T-helper 1 cell treated with Interleukin-12 subunit alpha and Interleukin-12 subunit beta and Interleukin-4 antibody, amounts not matched to agents 30 μg/mL and 1 μg/mL, for 36 hours (primary cell): ENCODE data around the gene SPOPL.

Experiments used
- H3K27ac Mint-ChIP-seq: one replicate; pipeline ENCODE4 v1.8.0; 2021; ENCODE audit warnings: mild to moderate bottlenecking, mixed read lengths
- H3K27me3 Mint-ChIP-seq: one replicate; pipeline ENCODE4 v1.8.0; 2021; ENCODE audit warnings: low read depth, mixed read lengths
- H3K36me3 Mint-ChIP-seq: one replicate; pipeline ENCODE4 v1.8.0; 2021; ENCODE audit warnings: low read depth, mixed read lengths
- H3K4me1 Mint-ChIP-seq: one replicate; pipeline ENCODE4 v1.8.0; 2021; ENCODE audit warnings: low read depth, mixed read lengths
- H3K4me3 Mint-ChIP-seq: one replicate; pipeline ENCODE4 v1.8.0; 2021; ENCODE audit warnings: mild to moderate bottlenecking, moderate library complexity, mixed read lengths
- H3K9me3 Mint-ChIP-seq: one replicate; pipeline ENCODE4 v1.8.0; 2021; ENCODE audit warnings: mixed read lengths

The SPOPL gene

GRCh38 chr2:138577066-138577465 lies 75.5 kb downstream of the SPOPL start:
- Mint-ChIP-seq H3K27ac (no peak overlapping the region), H3K9me3 (peaks cover 14% of the 10 kb centered on the region), H3K36me3 (peaks cover 15% of the 10 kb centered on the region), H3K4me3 (no peak overlapping the region), H3K27me3 (no peaks in the 10 kb centered on the region), H3K4me1 (no peaks in the 10 kb centered on the region)

GRCh38 chr2:138579556-138579955 lies 78.0 kb downstream of the SPOPL start:
- H3K27me3 Mint-ChIP-seq, result no peaks in the 10 kb centered on the region
- peaks cover 10% of the 10 kb centered on the region for H3K36me3 Mint-ChIP-seq
- H3K4me3 Mint-ChIP-seq, result no peak overlapping the region
- no peaks in the 10 kb centered on the region for H3K4me1 Mint-ChIP-seq
- peaks cover 14% of the 10 kb centered on the region for H3K9me3 Mint-ChIP-seq
- H3K27ac Mint-ChIP-seq, result no peak overlapping the region

- Mint-ChIP-seq H3K4me3 (no peak overlapping the region), H3K27me3 (no peaks in the 10 kb centered on the region), H3K36me3 (peaks cover 7% of the 10 kb centered on the region), H3K4me1 (no peaks in the 10 kb centered on the region), H3K9me3 (peaks cover 7% of the 10 kb centered on the region), H3K27ac (no peak overlapping the region)
Observed at GRCh38 chr2:138581909-138582308, 80.3 kb downstream of the SPOPL start.

GRCh38 chr2:138589663-138590062 lies 88.1 kb downstream of the SPOPL start:
- H3K27me3 Mint-ChIP-seq, result no peaks in the 10 kb centered on the region
- no peak overlapping the region for H3K27ac Mint-ChIP-seq
- H3K36me3 Mint-ChIP-seq, result peaks cover 1% of the 10 kb centered on the region
- no peaks in the 10 kb centered on the region for H3K9me3 Mint-ChIP-seq
- H3K4me1 Mint-ChIP-seq, result no peaks in the 10 kb centered on the region
- no peak overlapping the region for H3K4me3 Mint-ChIP-seq

GRCh38 chr2:138596403-138596802 lies 94.8 kb downstream of the SPOPL start:
- Mint-ChIP-seq H3K9me3 (no peaks in the 10 kb centered on the region), H3K36me3 (peaks cover 1% of the 10 kb centered on the region), H3K4me1 (no peaks in the 10 kb centered on the region), H3K27ac (no peak overlapping the region), H3K4me3 (no peak overlapping the region), H3K27me3 (no peaks in the 10 kb centered on the region)

GRCh38 chr2:138600732-138601457 lies 99.3 kb downstream of the SPOPL start:
- H3K9me3 Mint-ChIP-seq, result no peaks in the 10 kb centered on the region
- no peaks in the 10 kb centered on the region for H3K4me1 Mint-ChIP-seq
- H3K27me3 Mint-ChIP-seq, result no peaks in the 10 kb centered on the region
- H3K36me3 Mint-ChIP-seq, result no peaks in the 10 kb centered on the region
- no peak overlapping the region for H3K27ac Mint-ChIP-seq
- no peak overlapping the region for H3K4me3 Mint-ChIP-seq

- no peaks in the 10 kb centered on the region for H3K4me1 Mint-ChIP-seq
- no peak overlapping the region for H3K27ac Mint-ChIP-seq
- no peaks in the 10 kb centered on the region for H3K9me3 Mint-ChIP-seq
- no peaks in the 10 kb centered on the region for H3K27me3 Mint-ChIP-seq
- H3K4me3 Mint-ChIP-seq, result no peak overlapping the region
- no peaks in the 10 kb centered on the region for H3K36me3 Mint-ChIP-seq
Observed at GRCh38 chr2:138601458-138602165, 100.0 kb downstream of the SPOPL start.

- no peak overlapping the region for H3K4me3 Mint-ChIP-seq
- H3K27ac Mint-ChIP-seq, result no peak overlapping the region
- H3K9me3 Mint-ChIP-seq, result no peaks in the 10 kb centered on the region
Observed at GRCh38 chr2:138602166-138602460, 100.5 kb downstream of the SPOPL start.

GRCh38 chr2:138607746-138608145 lies 106.2 kb downstream of the SPOPL start:
- no peak overlapping the region for H3K4me3 Mint-ChIP-seq
- H3K27ac Mint-ChIP-seq, result no peak overlapping the region
- no peaks in the 10 kb centered on the region for H3K9me3 Mint-ChIP-seq
- H3K27me3 Mint-ChIP-seq, result no peaks in the 10 kb centered on the region
- no peaks in the 10 kb centered on the region for H3K36me3 Mint-ChIP-seq
- no peaks in the 10 kb centered on the region for H3K4me1 Mint-ChIP-seq

More at GRCh38 chr2:138602166-138602460, 100.5 kb downstream of the SPOPL start:
- no peaks in the 10 kb centered on the region for H3K4me1 Mint-ChIP-seq
- H3K27me3 Mint-ChIP-seq, result no peaks in the 10 kb centered on the region
- no peaks in the 10 kb centered on the region for H3K36me3 Mint-ChIP-seq

- no peaks in the 10 kb centered on the region for H3K9me3 Mint-ChIP-seq
- no peak overlapping the region for H3K27ac Mint-ChIP-seq
- H3K36me3 Mint-ChIP-seq, result no peaks in the 10 kb centered on the region
- no peaks in the 10 kb centered on the region for H3K27me3 Mint-ChIP-seq
- H3K4me3 Mint-ChIP-seq, result no peak overlapping the region
- H3K4me1 Mint-ChIP-seq, result no peaks in the 10 kb centered on the region
Observed at GRCh38 chr2:138609446-138609845, 107.9 kb downstream of the SPOPL start.

GRCh38 chr2:138610201-138610953 lies 108.8 kb downstream of the SPOPL start:
- Mint-ChIP-seq H3K4me1 (no peaks in the 10 kb centered on the region), H3K27me3 (no peaks in the 10 kb centered on the region), H3K36me3 (no peaks in the 10 kb centered on the region), H3K9me3 (no peaks in the 10 kb centered on the region), H3K27ac (no peak overlapping the region), H3K4me3 (no peak overlapping the region)

GRCh38 chr2:138615257-138615656 lies 113.7 kb downstream of the SPOPL start:
- Mint-ChIP-seq H3K27me3 (no peaks in the 10 kb centered on the region), H3K4me3 (no peak overlapping the region), H3K9me3 (no peaks in the 10 kb centered on the region), H3K4me1 (no peaks in the 10 kb centered on the region), H3K27ac (no peak overlapping the region), H3K36me3 (no peaks in the 10 kb centered on the region)

- H3K27ac Mint-ChIP-seq, result no peak overlapping the region
- H3K4me1 Mint-ChIP-seq, result no peaks in the 10 kb centered on the region
- H3K4me3 Mint-ChIP-seq, result no peak overlapping the region
- H3K9me3 Mint-ChIP-seq, result no peaks in the 10 kb centered on the region
- H3K36me3 Mint-ChIP-seq, result no peaks in the 10 kb centered on the region
- no peaks in the 10 kb centered on the region for H3K27me3 Mint-ChIP-seq
Observed at GRCh38 chr2:138617026-138617425, 115.5 kb downstream of the SPOPL start.

- no peaks in the 10 kb centered on the region for H3K4me1 Mint-ChIP-seq
- no peaks in the 10 kb centered on the region for H3K36me3 Mint-ChIP-seq
- H3K27ac Mint-ChIP-seq, result no peak overlapping the region
- H3K9me3 Mint-ChIP-seq, result no peaks in the 10 kb centered on the region
- no peak overlapping the region for H3K4me3 Mint-ChIP-seq
- H3K27me3 Mint-ChIP-seq, result no peaks in the 10 kb centered on the region
Observed at GRCh38 chr2:138618971-138619370, 117.4 kb downstream of the SPOPL start.

GRCh38 chr2:138620431-138620830 lies 118.9 kb downstream of the SPOPL start:
- no peaks in the 10 kb centered on the region for H3K4me1 Mint-ChIP-seq
- no peaks in the 10 kb centered on the region for H3K27me3 Mint-ChIP-seq
- no peaks in the 10 kb centered on the region for H3K9me3 Mint-ChIP-seq
- no peak overlapping the region for H3K4me3 Mint-ChIP-seq
- no peaks in the 10 kb centered on the region for H3K36me3 Mint-ChIP-seq
- no peak overlapping the region for H3K27ac Mint-ChIP-seq
